Astrocyte of the spinal cord (primary cell): ENCODE measurements around the gene KANSL1L.
A peak's percentile ranks its signal among the peaks of the same experiment; 100 is the strongest.

ENCODE experiments used
- DNase-seq: peaks from one replicate; pipeline ENCODE4 v3.0.0; 2011; ENCODE audit warnings: low read depth, low spot score
- H3K4me3 ChIP-seq: 2 replicates; pipeline ENCODE4 v1.5.1; 2011; ENCODE audit warnings: low read depth, mild to moderate bottlenecking, low read length, moderate library complexity
- in situ Hi-C: cut with HindIII; loops from 2 replicates; pipeline ENCODE4 v1.10.0; 2017; ENCODE audit warnings: low sequenced_read_pairs
- TF ChIP-seq, protein P1 (sequence below): IDR thresholded peaks from 2 replicates; pipeline ENCODE4 v1.5.1; 2012; ENCODE audit warnings: low read depth, mild to moderate bottlenecking, low read length, inconsistent platforms

Gene KANSL1L

DNA sequence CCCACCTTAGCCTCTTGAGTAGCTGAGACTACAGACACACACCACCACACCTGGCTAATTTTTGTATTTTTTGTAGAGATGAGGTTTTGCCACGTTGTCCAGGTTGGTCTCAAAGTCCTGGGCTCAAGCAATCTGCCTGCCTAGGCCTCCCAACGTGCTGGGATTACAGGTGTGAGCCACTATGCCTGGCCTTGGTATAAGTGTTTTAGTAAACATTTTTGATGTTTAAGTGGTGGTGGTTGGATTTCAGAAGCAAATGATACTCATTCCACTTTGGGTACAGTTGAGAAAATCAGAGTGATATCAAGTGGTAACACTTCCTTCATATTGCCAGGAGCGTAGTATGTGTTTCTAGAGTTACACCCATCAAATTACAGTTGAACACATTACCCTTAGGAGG lies 28.6 kb upstream of the KANSL1L start:
- TF ChIP-seq, protein P1, sequence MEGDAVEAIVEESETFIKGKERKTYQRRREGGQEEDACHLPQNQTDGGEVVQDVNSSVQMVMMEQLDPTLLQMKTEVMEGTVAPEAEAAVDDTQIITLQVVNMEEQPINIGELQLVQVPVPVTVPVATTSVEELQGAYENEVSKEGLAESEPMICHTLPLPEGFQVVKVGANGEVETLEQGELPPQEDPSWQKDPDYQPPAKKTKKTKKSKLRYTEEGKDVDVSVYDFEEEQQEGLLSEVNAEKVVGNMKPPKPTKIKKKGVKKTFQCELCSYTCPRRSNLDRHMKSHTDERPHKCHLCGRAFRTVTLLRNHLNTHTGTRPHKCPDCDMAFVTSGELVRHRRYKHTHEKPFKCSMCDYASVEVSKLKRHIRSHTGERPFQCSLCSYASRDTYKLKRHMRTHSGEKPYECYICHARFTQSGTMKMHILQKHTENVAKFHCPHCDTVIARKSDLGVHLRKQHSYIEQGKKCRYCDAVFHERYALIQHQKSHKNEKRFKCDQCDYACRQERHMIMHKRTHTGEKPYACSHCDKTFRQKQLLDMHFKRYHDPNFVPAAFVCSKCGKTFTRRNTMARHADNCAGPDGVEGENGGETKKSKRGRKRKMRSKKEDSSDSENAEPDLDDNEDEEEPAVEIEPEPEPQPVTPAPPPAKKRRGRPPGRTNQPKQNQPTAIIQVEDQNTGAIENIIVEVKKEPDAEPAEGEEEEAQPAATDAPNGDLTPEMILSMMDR, result no peak
- in situ Hi-C loops, result no loop called here
- no peak overlapping the region for H3K4me3 ChIP-seq
- no peak for DNase-seq

DNA sequence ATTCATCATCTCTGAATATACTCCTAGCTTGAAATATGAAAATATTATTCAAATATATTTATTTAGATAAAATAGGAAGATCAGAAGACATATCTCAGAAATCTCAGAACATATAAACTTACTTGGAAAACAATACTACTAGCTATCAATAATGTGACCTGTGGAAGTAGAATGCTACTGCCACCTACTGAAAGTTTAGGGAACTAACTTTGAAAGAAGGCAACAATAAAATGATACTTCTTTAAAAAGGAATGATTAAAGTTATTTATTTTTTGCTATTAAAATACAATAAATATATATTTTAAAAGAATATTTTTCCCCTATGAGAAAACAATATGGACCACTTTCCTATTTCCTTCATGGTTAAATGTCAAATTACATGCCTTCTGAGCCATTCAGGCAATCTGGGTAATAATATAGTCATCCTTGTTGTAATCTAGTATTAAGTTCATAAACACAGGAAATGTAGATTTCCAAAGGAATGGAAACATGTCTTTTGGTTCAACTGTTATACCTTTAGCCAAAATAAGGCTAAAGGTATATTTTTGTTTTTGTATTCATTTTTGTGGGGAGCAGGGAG lies 28.1 kb upstream of the KANSL1L start:
- no peak overlapping the region for H3K4me3 ChIP-seq
- TF ChIP-seq, protein P1, result peak; percentile 67
- in situ Hi-C loops, result no loop called here
- DNase-seq, result peak; percentile 51

DNA sequence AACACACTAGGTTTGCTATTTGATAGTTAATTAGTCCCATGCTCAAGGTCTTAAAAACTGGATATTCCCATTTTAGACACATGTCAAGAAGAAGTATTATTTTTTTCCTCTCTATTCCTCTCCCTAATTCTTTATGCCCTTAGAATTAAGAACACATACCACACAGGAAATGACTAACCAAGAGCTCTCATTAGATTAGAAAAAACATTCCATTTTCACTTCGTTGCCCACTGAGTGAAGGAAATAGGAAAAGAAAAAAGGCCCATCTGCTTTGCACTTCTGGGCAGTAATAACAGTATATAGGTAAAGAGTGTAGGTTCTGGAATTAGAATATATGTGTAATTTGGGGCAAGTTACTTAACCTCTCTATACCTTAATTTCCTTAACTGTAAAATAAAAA lies 27.1 kb upstream of the KANSL1L start:
- TF ChIP-seq, protein P1, result no peak
- in situ Hi-C loops, result no loop called here
- DNase-seq, result peak; percentile 46
- H3K4me3 ChIP-seq, result no peak overlapping the region

DNA sequence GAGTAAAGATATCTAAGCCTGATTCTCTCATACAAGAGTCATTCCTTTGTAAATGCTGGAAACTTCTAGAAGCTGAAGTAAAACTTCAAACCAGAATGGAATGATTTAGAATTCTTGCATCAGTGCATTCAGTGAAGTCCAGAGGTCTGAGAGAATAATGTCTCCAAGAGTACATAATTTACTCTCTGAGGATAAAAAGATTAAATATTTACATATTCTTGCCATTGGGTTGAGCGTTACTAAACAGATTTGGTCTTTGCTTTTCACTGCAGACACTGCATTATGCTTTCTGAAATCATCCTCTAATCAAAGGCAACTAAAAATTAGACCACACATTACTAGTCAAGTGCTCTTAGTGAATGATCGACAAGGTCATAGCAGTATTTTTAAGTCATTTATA lies 26.5 kb upstream of the KANSL1L start:
- in situ Hi-C loops, result no loop called here
- no peak overlapping the region for H3K4me3 ChIP-seq
- TF ChIP-seq, protein P1, result no peak
- no peak for DNase-seq

DNA sequence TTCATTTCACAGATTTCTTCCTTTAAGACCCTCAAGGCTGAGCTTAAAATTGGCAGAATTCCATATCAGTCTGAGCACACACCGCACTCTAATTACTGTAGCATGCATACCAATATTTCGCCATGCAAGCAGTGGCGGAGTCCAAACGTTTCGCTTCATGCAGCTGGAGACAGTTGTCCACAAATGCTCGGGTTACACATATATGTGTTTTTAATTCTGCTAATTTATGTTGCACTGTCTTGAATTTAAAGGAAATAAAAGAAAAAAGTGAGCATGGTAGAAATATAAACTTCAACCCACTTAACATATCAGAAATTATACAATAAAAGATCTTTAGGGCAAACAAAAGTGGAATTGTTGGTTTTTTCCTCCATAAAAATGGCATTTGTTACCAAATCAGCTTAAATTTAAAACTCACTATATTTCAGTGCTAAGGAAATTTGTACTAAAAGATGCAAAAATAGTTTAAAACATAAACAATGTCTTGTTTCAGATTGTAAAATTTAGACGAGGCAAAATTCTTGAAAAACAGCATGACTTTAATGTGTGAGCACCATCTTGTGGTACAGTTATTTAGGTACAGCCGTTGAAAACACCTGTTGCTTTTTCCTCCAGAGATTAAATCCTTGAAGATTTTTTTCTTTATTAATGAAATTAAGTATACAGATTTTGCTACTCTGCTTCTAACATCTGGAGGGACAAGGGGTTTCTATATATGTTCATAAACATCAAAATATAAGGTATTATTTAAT lies 24.1 kb upstream of the KANSL1L start:
- DNase-seq, result peak; percentile 64
- in situ Hi-C loops, result no loop called here
- H3K4me3 ChIP-seq, result peak overlapping the region; percentile 30
- TF ChIP-seq, protein P1, result peak; percentile 57

DNA sequence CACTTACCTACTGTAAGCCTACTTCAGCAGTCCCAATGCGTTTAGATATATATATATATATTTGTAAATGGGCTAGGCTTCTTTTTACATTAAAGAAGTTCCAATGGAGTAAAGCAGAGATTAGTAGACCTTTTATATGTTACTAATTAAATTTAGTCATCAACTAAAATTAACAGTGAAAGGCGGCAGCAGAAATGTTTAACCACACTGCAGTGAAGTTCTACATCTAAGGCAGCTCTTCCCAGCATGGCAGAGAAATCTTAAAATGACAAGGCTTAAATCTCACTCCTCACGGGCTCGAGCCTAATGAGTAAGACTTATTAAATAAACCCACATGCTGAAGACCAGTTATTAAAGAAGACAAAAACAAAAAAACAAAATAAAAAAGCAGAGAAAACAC lies 19.1 kb upstream of the KANSL1L start:
- H3K4me3 ChIP-seq, result no peak overlapping the region
- no peak for DNase-seq
- TF ChIP-seq, protein P1, result no peak
- in situ Hi-C loops, result no loop called here
